Trophoblast cell (in vitro differentiated cells and primary cell): ENCODE results near the gene PLCG1.

Source experiments
- DNase-seq, 2 donors: peaks; one replicate each; pipeline ENCODE4 v3.0.0-alpha.2; 2016
- H2AFZ ChIP-seq: 2 replicates; pipeline ENCODE4 v1.6.1; 2013; ENCODE audit warnings: low read length, moderate library complexity, mild to moderate bottlenecking; ENCODE audit not compliant: insufficient read depth, poor library complexity
- H2AK5ac ChIP-seq: 2 replicates; pipeline ENCODE4 v1.6.1; 2013; ENCODE audit warnings: mild to moderate bottlenecking, low read length
- H2BK120ac ChIP-seq: 2 replicates; pipeline ENCODE4 v1.6.1; 2013; ENCODE audit warnings: low read length, mild to moderate bottlenecking, moderate library complexity; ENCODE audit not compliant: insufficient read depth, poor library complexity
- H2BK12ac ChIP-seq: 2 replicates; pipeline ENCODE4 v1.6.1; 2013; ENCODE audit warnings: mild to moderate bottlenecking, low read length, moderate library complexity
- H2BK5ac ChIP-seq: 2 replicates; pipeline ENCODE4 v1.6.1; 2013; ENCODE audit warnings: low read length, low read depth, moderate library complexity, mild to moderate bottlenecking; ENCODE audit not compliant: poor library complexity
- H3K14ac ChIP-seq: 2 replicates; pipeline ENCODE4 v1.6.1; 2013; ENCODE audit warnings: mild to moderate bottlenecking, low read length
- H3K18ac ChIP-seq: 2 replicates; pipeline ENCODE4 v1.6.1; 2013; ENCODE audit warnings: mild to moderate bottlenecking, low read length
- H3K23ac ChIP-seq: 2 replicates; pipeline ENCODE4 v1.6.1; 2013; ENCODE audit warnings: low read length
- H3K27ac ChIP-seq: 2 replicates; pipeline ENCODE4 v1.5.1; 2013; ENCODE audit warnings: low read depth, mild to moderate bottlenecking, inconsistent platforms, low read length, moderate library complexity
- H3K27me3 ChIP-seq: 2 replicates; pipeline ENCODE4 v1.6.1; 2013; ENCODE audit warnings: inconsistent platforms, mild to moderate bottlenecking, low read length, moderate library complexity; ENCODE audit not compliant: insufficient read depth
- H3K36me3 ChIP-seq, 2 experiments: 1 replicate in 1 of 2; 2 replicates in 1 of 2; pipeline ENCODE4 v1.6.1; 2013; ENCODE audit warnings: low read length in 2 of 2, mild to moderate bottlenecking in 2 of 2, moderate library complexity in 1 of 2; ENCODE audit not compliant: insufficient read depth in 2 of 2, control insufficient read depth in 1 of 2
- H3K4ac ChIP-seq: 2 replicates; pipeline ENCODE4 v1.6.1; 2013; ENCODE audit warnings: low read depth, mild to moderate bottlenecking, low read length, moderate library complexity
- H3K4me1 ChIP-seq, 2 experiments: 1 replicate in 1 of 2; 2 replicates in 1 of 2; pipeline ENCODE4 v1.6.1; 2013; ENCODE audit warnings: low read length in 2 of 2, mild to moderate bottlenecking in 2 of 2, moderate library complexity in 1 of 2; ENCODE audit not compliant: insufficient read depth in 2 of 2, control insufficient read depth in 1 of 2
- H3K4me2 ChIP-seq: 2 replicates; pipeline ENCODE4 v1.6.1; 2013; ENCODE audit warnings: inconsistent platforms, mild to moderate bottlenecking, low read length, moderate library complexity
- H3K4me3 ChIP-seq: 2 replicates; pipeline ENCODE4 v1.5.1; 2013; ENCODE audit warnings: mild to moderate bottlenecking, low read depth, low read length, inconsistent platforms
- H3K79me1 ChIP-seq: one replicate; pipeline ENCODE4 v1.6.1; 2013; ENCODE audit warnings: low read length
- H3K79me2 ChIP-seq: 2 replicates; pipeline ENCODE4 v1.6.1; 2013; ENCODE audit warnings: low read length, mild to moderate bottlenecking; ENCODE audit not compliant: control insufficient read depth, insufficient read depth, poor library complexity
- H3K9ac ChIP-seq: 2 replicates; pipeline ENCODE4 v1.6.1; 2013; ENCODE audit warnings: mild to moderate bottlenecking, low read length
- H3K9me3 ChIP-seq: 2 replicates; pipeline ENCODE4 v1.6.1; 2013; ENCODE audit warnings: low read depth, mild to moderate bottlenecking, control low read depth, inconsistent platforms, low read length; ENCODE audit not compliant: insufficient read depth
- H4K12ac ChIP-seq: 2 replicates; pipeline ENCODE4 v1.6.1; 2013; ENCODE audit warnings: low read depth, mild to moderate bottlenecking, low read length, moderate library complexity
- H4K8ac ChIP-seq: 2 replicates; pipeline ENCODE4 v1.6.1; 2013; ENCODE audit warnings: low read depth, mild to moderate bottlenecking, low read length, moderate library complexity
- H4K91ac ChIP-seq: one replicate; pipeline ENCODE4 v1.6.1; 2013; ENCODE audit warnings: low read depth, mild to moderate bottlenecking, low read length, moderate library complexity
- WGBS: extraction: QIAGEN DNeasy Blood & Tissue Kit; methylation state at CpG from one replicate; pipeline ENCODE4 v1.1.7; 2013; ENCODE audit warnings: missing lambda C conversion rate; ENCODE audit not compliant: insufficient read length, insufficient coverage; ENCODE audit errors: extremely low coverage; 5-methylcytosine and 5-hydroxymethylcytosine counted together

The PLCG1 gene

DNA sequence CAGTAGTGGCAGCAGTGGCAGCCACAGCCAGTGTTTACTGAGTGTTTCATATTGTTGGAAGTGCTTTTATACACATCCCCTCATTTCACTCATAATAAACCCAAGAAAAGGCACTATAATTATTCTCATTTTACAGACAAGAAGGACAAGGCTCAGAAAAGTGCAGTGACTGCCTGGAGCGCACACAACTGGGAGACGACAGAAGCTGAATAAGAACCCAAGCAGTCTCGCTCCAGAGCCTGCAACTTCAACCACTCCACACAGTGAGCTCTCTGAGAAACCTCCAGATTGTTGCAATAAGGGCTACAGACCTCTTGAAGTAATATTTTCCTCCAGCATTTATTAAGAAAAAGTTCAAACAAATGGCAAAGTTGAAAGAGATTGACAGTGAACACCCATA lies 76.9 kb downstream of the PLCG1 start:
- no peaks in the 10 kb centered on the region for H3K27me3 ChIP-seq
- no peak overlapping the region for H3K9ac ChIP-seq
- H3K18ac ChIP-seq: no peak overlapping the region
- no peak overlapping the region for H3K27ac ChIP-seq
- H3K79me2 ChIP-seq: no peaks in the 10 kb centered on the region
- H2AK5ac ChIP-seq: no peak overlapping the region
- H2AFZ ChIP-seq: no peak overlapping the region
- no peaks in the 10 kb centered on the region for H3K9me3 ChIP-seq
- DNase-seq: no peak
- H2BK120ac ChIP-seq: no peak overlapping the region
- H4K91ac ChIP-seq: no peak overlapping the region
- no peak overlapping the region for H2BK12ac ChIP-seq
- no peak overlapping the region for H4K8ac ChIP-seq
- no CpG with 5 or more reads among the region's 3 CpGs for WGBS
- no peak overlapping the region for H3K4ac ChIP-seq
- no peak overlapping the region for H3K14ac ChIP-seq
- no peaks in the 10 kb centered on the region for H3K4me1 ChIP-seq
- no peaks in the 10 kb centered on the region for H3K36me3 ChIP-seq
- no peak overlapping the region for H2BK5ac ChIP-seq
- H3K4me2 ChIP-seq: no peak overlapping the region
- H3K23ac ChIP-seq: no peak overlapping the region
- H3K79me1 ChIP-seq: no peaks in the 10 kb centered on the region
- no peak overlapping the region for H3K4me3 ChIP-seq
- no peak overlapping the region for H4K12ac ChIP-seq

DNA sequence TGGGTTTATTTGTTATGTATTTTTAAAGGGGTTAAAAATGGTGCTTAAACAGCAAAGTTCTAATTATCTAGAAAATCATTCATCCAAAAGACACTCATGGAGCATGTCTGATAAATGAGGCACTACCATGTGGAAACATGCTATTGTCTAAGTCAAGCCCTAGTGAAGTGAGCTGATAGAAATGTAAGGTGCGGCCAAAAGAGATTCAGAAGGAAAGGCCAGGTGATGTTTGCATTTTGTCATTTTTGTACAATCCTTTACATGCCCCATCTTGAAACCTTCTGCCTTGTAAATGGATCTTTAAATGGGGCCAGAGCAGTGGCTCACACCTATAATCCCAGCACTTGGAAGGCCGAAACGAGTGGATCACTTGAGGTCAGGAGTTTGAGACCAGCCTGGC lies 77.3 kb downstream of the PLCG1 start:
- Histone ChIP-seq H3K79me1 (no peaks in the 10 kb centered on the region), H4K8ac (no peak overlapping the region), H2BK5ac (no peak overlapping the region), H3K79me2 (no peaks in the 10 kb centered on the region), H3K23ac (no peak overlapping the region), H3K9ac (no peak overlapping the region), H2AFZ (no peak overlapping the region), H3K4ac (no peak overlapping the region), H2BK120ac (no peak overlapping the region), H2BK12ac (no peak overlapping the region), H3K9me3 (no peaks in the 10 kb centered on the region), H3K27me3 (no peaks in the 10 kb centered on the region), H4K12ac (no peak overlapping the region), H4K91ac (no peak overlapping the region), H3K36me3 (no peaks in the 10 kb centered on the region), H3K4me1 (no peaks in the 10 kb centered on the region), H3K14ac (no peak overlapping the region), H2AK5ac (no peak overlapping the region), H3K4me2 (no peak overlapping the region), H3K4me3 (no peak overlapping the region), H3K27ac (no peak overlapping the region), H3K18ac (no peak overlapping the region)
- DNase-seq: no peak
- WGBS: no CpG with 5 or more reads among the region's 3 CpGs

DNA sequence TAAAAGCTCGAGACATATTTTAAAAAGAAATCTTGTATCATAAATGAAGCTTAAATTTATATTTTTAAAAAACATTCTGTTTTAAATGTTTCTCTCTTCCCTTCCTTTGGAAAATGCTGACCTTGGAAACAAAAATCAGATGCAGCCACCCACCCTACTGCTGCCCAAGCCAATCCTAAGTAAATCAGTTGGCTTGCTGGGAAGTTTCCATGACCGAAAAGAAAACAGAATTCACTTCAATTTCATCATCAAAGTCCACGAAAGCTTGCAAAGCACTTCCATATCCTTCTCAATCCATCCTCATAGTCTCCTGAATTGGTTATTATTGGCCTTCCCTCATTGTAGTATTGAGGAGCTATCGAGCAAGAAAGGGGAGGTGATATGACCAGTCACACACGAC lies 80.1 kb downstream of the PLCG1 start:
- Histone ChIP-seq H3K27me3 (no peaks in the 10 kb centered on the region), H4K12ac (no peak overlapping the region), H4K8ac (no peak overlapping the region), H3K23ac (no peak overlapping the region), H3K9me3 (no peaks in the 10 kb centered on the region), H3K9ac (no peak overlapping the region), H2AK5ac (no peak overlapping the region), H3K4ac (no peak overlapping the region), H3K79me1 (no peaks in the 10 kb centered on the region), H2BK12ac (no peak overlapping the region), H3K18ac (no peak overlapping the region), H3K4me1 (no peaks in the 10 kb centered on the region), H3K4me3 (no peak overlapping the region), H2AFZ (no peak overlapping the region), H3K27ac (no peak overlapping the region), H3K79me2 (no peaks in the 10 kb centered on the region), H3K36me3 (no peaks in the 10 kb centered on the region), H4K91ac (no peak overlapping the region), H2BK5ac (no peak overlapping the region), H3K4me2 (no peak overlapping the region), H3K14ac (no peak overlapping the region), H2BK120ac (no peak overlapping the region)
- no peak for DNase-seq
- no CpG with 5 or more reads among the region's 5 CpGs for WGBS

DNA sequence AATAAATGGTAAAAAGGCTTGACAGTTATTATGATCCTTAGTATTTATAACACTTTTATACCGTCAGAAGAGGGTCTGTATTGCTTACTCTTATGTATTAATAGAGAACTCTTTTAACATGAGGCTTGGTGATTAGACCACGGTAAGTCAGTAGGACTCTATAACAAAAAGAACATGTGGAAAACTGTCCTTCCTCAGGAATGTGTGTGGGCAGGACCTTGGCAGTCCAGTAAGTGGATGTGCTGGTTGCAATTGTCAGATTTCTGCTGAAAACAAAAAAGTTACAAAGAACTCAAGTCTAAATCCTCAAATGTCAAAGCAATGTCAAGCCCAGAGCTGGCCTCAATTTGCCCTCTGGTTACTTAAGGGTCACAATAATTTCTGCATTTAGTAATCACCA lies 81.1 kb downstream of the PLCG1 start:
- no peaks in the 10 kb centered on the region for H3K9me3 ChIP-seq
- H4K8ac ChIP-seq: no peak overlapping the region
- no peak overlapping the region for H3K4me3 ChIP-seq
- no peak overlapping the region for H2AK5ac ChIP-seq
- no peak overlapping the region for H2BK120ac ChIP-seq
- no peak overlapping the region for H4K12ac ChIP-seq
- H3K18ac ChIP-seq: no peak overlapping the region
- H3K27me3 ChIP-seq: no peaks in the 10 kb centered on the region
- WGBS: no CpG with 5 or more reads among the region's 2 CpGs
- no peak overlapping the region for H3K14ac ChIP-seq
- no peak for DNase-seq
- no peak overlapping the region for H2BK5ac ChIP-seq
- no peak overlapping the region for H3K4ac ChIP-seq
- no peak overlapping the region for H3K27ac ChIP-seq
- H3K79me1 ChIP-seq: no peaks in the 10 kb centered on the region
- H4K91ac ChIP-seq: no peak overlapping the region
- no peaks in the 10 kb centered on the region for H3K79me2 ChIP-seq
- no peak overlapping the region for H3K4me2 ChIP-seq
- H3K36me3 ChIP-seq: no peaks in the 10 kb centered on the region
- H3K9ac ChIP-seq: no peak overlapping the region
- no peak overlapping the region for H2BK12ac ChIP-seq
- H2AFZ ChIP-seq: no peak overlapping the region
- no peak overlapping the region for H3K23ac ChIP-seq
- no peaks in the 10 kb centered on the region for H3K4me1 ChIP-seq
